HG03439 (cell line): Measurements from ENCODE around the gene CCDC107.

ENCODE experiments used
- ATAC-seq: cut with Tn5 transposase; IDR thresholded peaks from one replicate; pipeline ENCODE4 v1.9.1; 2021; ENCODE audit warnings: mild to moderate bottlenecking, moderate library complexity; ENCODE audit not compliant: unreplicated experiment

Gene CCDC107

GRCh38 chr9:35682051-35682450 lies 24.0 kb downstream of the CCDC107 start:
- no peak for ATAC-seq

GRCh38 chr9:35682520-35683315 lies 24.6 kb downstream of the CCDC107 start:
- ATAC-seq, result no peak

- ATAC-seq, result no peak
Observed at GRCh38 chr9:35683323-35683722, 25.2 kb downstream of the CCDC107 start.

GRCh38 chr9:35684921-35685320 lies 26.8 kb downstream of the CCDC107 start:
- ATAC-seq, result no peak

GRCh38 chr9:35685506-35685905 lies 27.4 kb downstream of the CCDC107 start:
- ATAC-seq, result no peak

- no peak for ATAC-seq
Observed at GRCh38 chr9:35686222-35687203, 28.4 kb downstream of the CCDC107 start.

GRCh38 chr9:35687306-35687705 lies 29.2 kb downstream of the CCDC107 start:
- no peak for ATAC-seq

GRCh38 chr9:35687972-35688557 lies 30.0 kb downstream of the CCDC107 start:
- no peak for ATAC-seq

GRCh38 chr9:35688558-35689541 lies 30.8 kb downstream of the CCDC107 start:
- no peak for ATAC-seq

- ATAC-seq, result no peak
Observed at GRCh38 chr9:35689542-35690293, 31.6 kb downstream of the CCDC107 start, which contains the start of gene TPM2. TSS of gene TPM2 (minus strand) at chr9:35689925. CDS start at chr9:35689817, 108 bp downstream.

GRCh38 chr9:35690294-35690613 lies 32.2 kb downstream of the CCDC107 start:
- ATAC-seq, result no peak

GRCh38 chr9:35690614-35691333 lies 32.7 kb downstream of the CCDC107 start:
- no peak for ATAC-seq

GRCh38 chr9:35691334-35691650 lies 33.2 kb downstream of the CCDC107 start:
- no peak for ATAC-seq

GRCh38 chr9:35691757-35692301 lies 33.7 kb downstream of the CCDC107 start:
- no peak for ATAC-seq

- ATAC-seq, result no peak
Observed at GRCh38 chr9:35695943-35696401, 37.9 kb downstream of the CCDC107 start.

- peak; percentile 59 for ATAC-seq
Observed at GRCh38 chr9:35696520-35697215, 38.6 kb downstream of the CCDC107 start.

- ATAC-seq, result no peak
Observed at GRCh38 chr9:35697486-35697885, 39.4 kb downstream of the CCDC107 start.

- no peak for ATAC-seq
Observed at GRCh38 chr9:35698231-35698630, 40.1 kb downstream of the CCDC107 start.
